Measurements from ENCODE around the gene C3orf33.
"Not testable (repeated sequence)": the region's sequence is repeated elsewhere in the genome, so short reads cannot be mapped to it uniquely, and the experiment has no call there.

Gene C3orf33

GRCh38 chr3:155805802-155806618, at the start of gene C3orf33:
C3orf33 (minus strand) TSS chr3:155806278; CDS start chr3:155806252, 26 bp downstream.
- DNase-seq (ENCODE audit: extremely low read depth in 1 of 2, low read depth in 1 of 2) = peak; percentile 20 to 69

GRCh38 chr3:155854141-155854940, 48.3 kb upstream of the C3orf33 start, which contains the start of gene SLC33A1:
SLC33A1 (minus strand) TSS chr3:155854427; CDS start chr3:155853997, 430 bp downstream.
- peak; percentile 97 to 98 for DNase-seq (ENCODE audit: extremely low read depth in 1 of 2, low read depth in 1 of 2)

GRCh38 chr3:155853214-155854140, 47.4 kb upstream of the C3orf33 start:
- DNase-seq (ENCODE audit: extremely low read depth in 1 of 2, low read depth in 1 of 2) = no peak

GRCh38 chr3:155852341-155852740, 46.3 kb upstream of the C3orf33 start:
- DNase-seq (ENCODE audit: extremely low read depth in 1 of 2, low read depth in 1 of 2) = no peak

- DNase-seq (ENCODE audit: extremely low read depth in 1 of 2, low read depth in 1 of 2) = not testable (repeated sequence)
Measured at GRCh38 chr3:155849404-155849803, 43.3 kb upstream of the C3orf33 start.

- no peak for DNase-seq (ENCODE audit: extremely low read depth in 1 of 2, low read depth in 1 of 2)
Measured at GRCh38 chr3:155847993-155848392, 41.9 kb upstream of the C3orf33 start.

GRCh38 chr3:155846119-155846518, 40.0 kb upstream of the C3orf33 start:
- DNase-seq (ENCODE audit: extremely low read depth in 1 of 2, low read depth in 1 of 2) = no peak

GRCh38 chr3:155843569-155843968, 37.5 kb upstream of the C3orf33 start:
- DNase-seq (ENCODE audit: extremely low read depth in 1 of 2, low read depth in 1 of 2) = no peak

GRCh38 chr3:155835341-155836071, 29.4 kb upstream of the C3orf33 start:
- no peak for DNase-seq (ENCODE audit: extremely low read depth in 1 of 2, low read depth in 1 of 2)

- DNase-seq (ENCODE audit: extremely low read depth in 1 of 2, low read depth in 1 of 2) = not testable (repeated sequence)
Measured at GRCh38 chr3:155828490-155829098, 22.5 kb upstream of the C3orf33 start.

GRCh38 chr3:155815030-155815545, 9.0 kb upstream of the C3orf33 start:
- DNase-seq (ENCODE audit: extremely low read depth in 1 of 2, low read depth in 1 of 2) = no peak

- DNase-seq (ENCODE audit: extremely low read depth in 1 of 2, low read depth in 1 of 2) = not testable (repeated sequence)
Measured at GRCh38 chr3:155813224-155813623, 7.1 kb upstream of the C3orf33 start.

- DNase-seq (ENCODE audit: extremely low read depth in 1 of 2, low read depth in 1 of 2) = no peak
Measured at GRCh38 chr3:155809181-155809580, 3.1 kb upstream of the C3orf33 start.

GRCh38 chr3:155807823-155808222, 1.7 kb upstream of the C3orf33 start:
- DNase-seq (ENCODE audit: extremely low read depth in 1 of 2, low read depth in 1 of 2) = no peak

GRCh38 chr3:155805204-155805801, 775 bp downstream of the C3orf33 start:
- peak in 1 of 2 donors; percentile 24 for DNase-seq (ENCODE audit: extremely low read depth in 1 of 2, low read depth in 1 of 2)

- no peak for DNase-seq (ENCODE audit: extremely low read depth in 1 of 2, low read depth in 1 of 2)
Measured at GRCh38 chr3:155804323-155804722, 1.8 kb downstream of the C3orf33 start.

GRCh38 chr3:155792532-155792931, 13.5 kb downstream of the C3orf33 start:
- no peak for DNase-seq (ENCODE audit: extremely low read depth in 1 of 2, low read depth in 1 of 2)

GRCh38 chr3:155791190-155791589, 14.9 kb downstream of the C3orf33 start:
- DNase-seq (ENCODE audit: extremely low read depth in 1 of 2, low read depth in 1 of 2) = no peak

Data from activated CD8-positive, alpha-beta memory T cell treated with anti-CD3 and anti-CD28 coated beads for 1 hour (primary cell).